HG03039 (cell line): Measurements from ENCODE around the gene SURF1.

ENCODE experiments used
- ATAC-seq: cut with Tn5 transposase; IDR thresholded peaks from one replicate; pipeline ENCODE4 v1.9.1; 2021; ENCODE audit warnings: mild to moderate bottlenecking, moderate library complexity; ENCODE audit not compliant: unreplicated experiment

SURF1 gene

DNA sequence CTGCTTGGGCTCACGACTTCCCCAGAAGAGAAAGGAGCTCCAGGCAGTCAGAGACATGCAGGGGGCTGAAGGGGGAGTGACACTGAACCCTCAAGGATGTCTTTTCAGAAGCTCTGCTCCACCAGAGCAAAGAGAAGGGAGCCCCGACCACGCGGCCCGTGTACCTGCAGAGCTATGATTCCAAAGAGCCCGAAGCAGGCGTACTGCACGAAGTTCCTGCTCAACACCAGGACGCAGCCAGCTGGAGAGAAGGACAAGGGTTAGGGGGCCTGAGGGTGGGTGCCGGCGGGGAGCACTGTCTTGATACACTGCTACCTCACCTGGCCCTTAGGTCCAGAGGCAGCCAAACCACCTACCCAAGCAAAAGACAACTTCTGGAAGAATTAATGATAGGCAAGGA, 10.1 kb upstream of the SURF1 start:
- no peak for ATAC-seq

DNA sequence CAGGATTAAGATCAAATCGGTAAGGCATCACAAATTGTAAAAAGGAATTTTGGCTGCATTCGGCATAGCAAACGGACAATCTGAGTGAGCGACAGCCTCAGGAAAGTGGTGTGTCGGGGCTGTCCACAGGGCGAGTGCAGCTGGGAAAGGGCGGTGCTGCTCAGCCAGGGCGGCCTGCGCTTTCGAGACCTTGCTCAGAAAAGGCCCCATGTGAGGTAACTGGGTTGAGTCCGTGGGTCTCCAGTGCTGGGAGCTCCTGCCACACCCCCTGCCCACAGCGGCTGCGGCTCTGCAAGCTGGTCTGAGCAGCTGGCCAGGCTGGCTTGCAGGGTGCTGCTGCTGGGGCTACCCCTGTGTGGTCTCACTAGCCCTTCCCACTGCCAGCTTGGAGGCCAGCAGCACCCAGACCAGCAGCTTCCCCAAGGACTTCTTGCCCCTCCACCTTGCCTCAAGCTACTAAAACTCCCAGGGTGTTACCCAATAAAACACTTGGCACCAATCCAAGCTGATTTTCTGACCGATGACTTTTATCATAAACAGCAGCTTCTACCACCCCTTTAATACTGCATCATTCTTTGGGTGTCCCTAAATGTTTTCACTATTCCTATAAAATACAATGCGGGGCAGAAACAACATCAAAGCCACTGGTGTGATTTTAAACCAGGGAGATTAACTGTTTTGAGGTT, 6.2 kb upstream of the SURF1 start:
- ATAC-seq, result no peak

GRCh38 chr9:133361507-133362092, 5.3 kb upstream of the SURF1 start:
- no peak for ATAC-seq

DNA sequence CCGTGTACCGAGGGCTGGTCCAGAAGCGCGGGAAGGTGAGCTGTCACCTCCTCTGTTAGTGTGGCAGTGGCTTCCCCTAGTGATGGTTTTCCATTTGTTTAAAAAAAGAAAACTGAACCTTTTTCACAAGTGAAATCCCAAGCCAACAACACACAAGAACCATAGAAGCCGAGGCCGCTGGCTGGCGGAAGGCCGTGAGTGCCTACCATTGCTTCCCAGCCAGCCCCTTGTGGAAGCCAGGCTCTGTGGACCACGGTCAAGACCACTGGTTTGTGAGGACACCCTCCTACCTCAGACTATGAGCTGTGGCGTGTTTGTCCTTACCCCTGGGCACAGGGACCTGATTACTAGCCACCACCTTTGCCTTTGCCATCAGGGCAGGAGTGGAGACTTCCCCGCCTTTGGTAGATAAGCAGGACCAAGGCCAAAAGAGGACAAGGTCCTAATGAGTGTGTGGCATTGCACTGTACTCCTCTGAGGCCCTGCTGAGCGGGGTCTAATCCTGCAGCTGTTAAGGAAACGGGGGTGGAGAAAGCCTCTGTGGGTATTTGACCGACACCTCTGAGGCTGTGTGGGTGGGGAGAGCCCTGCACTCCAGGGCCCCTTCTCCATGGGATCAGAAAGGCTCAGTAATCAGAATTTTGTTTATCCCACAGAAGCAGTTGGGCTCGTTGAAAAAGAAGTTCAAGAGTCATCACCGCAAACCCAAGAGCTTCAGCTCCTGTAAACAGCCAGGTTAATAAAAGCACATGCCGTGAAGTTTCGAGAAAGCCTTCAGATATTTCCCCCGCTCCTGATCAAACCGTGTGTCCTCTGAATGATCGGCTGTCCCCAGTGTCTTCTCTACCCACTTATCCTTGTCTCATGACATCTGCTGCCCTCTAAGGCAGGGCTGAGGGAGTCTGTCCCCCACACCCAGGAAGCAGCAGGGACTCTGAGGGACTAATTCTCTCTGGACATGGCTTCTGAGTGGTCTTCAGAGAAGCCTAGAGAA, 4.4 kb upstream of the SURF1 start:
- no peak for ATAC-seq

- no peak for ATAC-seq
Observed at GRCh38 chr9:133359399-133360175, 3.3 kb upstream of the SURF1 start.

DNA sequence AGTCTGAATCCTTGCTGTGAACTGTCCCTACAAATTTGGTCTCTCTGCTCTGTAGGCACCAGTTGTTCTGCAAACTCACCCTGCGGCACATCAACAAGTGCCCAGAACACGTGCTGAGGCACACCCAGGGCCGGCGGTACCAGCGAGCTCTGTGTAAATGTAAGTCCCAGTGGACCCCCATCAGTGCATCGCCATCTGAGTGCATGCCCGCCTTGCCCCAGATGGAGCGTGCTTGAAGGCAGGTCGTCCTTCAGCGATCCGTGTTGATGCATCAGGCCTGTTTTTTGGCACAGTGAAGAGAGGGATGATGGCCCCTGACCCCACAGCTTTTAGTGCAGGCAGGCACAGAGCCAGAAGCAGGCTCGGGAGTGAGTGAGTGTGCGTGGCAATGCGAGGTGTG, 1.4 kb upstream of the SURF1 start:
- ATAC-seq, result no peak

DNA sequence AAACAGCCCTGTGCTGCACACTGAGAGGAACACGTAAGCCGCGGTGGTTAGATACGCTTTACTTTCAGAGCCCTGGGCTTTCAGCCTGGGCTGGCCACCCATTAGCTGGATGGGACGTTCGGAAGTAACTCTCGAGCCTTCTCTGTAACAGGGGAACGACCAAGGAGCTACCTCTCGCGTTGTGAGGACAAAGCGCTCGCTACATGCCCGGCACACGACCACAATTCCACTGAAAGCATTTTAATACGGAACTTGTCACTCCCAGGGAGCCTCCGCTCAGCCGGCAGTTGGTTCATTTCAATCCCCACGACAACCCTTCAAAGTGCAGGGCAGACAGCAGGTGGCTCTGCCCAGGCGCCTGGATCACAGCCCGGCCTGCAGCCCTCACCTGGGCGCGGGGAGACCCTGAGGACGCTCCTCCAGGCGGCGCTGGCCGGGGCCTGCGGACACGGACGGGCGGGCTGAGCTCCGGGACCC, 368 bp downstream of the SURF1 start:
- ATAC-seq, result peak; percentile 24

DNA sequence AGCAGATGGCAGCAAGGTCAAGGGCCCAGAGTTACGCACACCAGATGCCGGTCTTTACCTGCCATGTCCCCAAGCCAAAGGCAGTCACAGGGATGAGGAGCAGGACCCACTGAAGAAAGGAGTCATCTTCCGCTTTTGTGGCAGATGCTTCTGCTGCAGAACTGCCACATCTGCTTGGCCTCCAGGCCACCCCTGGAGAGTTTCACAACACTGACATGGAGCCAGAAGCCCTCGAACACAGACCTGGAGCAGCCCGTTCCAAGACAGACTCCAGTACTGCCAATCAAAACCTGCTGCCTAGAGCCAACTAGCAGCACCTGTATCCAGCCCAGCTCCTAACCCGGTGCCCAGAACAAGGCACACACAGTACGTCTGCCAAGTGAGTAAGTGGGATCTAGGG, 1.5 kb downstream of the SURF1 start:
- no peak for ATAC-seq

- no peak for ATAC-seq
Observed at GRCh38 chr9:133353548-133353947, 2.7 kb downstream of the SURF1 start.

GRCh38 chr9:133352635-133353340, 3.5 kb downstream of the SURF1 start:
- ATAC-seq, result no peak

DNA sequence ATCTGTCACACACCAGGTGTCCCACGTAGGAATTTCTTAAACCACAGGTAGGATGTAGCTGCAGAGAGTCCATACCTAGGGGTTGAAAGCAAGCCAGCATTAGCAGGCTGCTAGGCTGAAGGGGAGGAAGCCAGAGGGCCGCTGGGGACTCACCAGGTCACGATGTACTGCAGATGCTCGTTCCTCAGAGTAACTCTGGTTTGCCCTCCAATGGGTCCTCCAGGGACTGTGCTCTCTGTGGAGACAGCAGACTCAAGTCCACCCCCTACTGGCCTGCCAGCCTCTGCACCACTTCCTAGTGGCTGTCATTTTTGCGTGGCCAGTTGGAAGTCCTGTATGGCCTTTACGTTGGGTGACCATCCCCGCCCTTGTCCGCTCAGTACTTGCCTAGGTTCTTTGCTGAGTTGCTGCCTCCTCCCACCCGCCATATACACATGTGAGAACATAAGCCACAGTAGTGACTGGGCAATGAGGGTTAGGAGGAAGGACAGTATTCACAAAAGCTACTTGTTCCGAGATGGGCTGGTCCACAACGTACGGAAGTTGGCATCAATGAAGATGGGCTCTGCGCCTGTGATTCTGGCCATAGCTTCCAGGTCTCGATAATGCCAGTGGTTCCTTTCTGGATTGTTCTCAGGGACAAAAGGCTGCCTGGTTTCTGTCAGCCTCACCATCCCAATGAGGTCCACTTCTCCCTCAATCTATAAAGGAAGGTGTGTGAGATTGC, 4.2 kb downstream of the SURF1 start:
- no peak for ATAC-seq

GRCh38 chr9:133351526-133351907, 4.8 kb downstream of the SURF1 start:
- no peak for ATAC-seq

DNA sequence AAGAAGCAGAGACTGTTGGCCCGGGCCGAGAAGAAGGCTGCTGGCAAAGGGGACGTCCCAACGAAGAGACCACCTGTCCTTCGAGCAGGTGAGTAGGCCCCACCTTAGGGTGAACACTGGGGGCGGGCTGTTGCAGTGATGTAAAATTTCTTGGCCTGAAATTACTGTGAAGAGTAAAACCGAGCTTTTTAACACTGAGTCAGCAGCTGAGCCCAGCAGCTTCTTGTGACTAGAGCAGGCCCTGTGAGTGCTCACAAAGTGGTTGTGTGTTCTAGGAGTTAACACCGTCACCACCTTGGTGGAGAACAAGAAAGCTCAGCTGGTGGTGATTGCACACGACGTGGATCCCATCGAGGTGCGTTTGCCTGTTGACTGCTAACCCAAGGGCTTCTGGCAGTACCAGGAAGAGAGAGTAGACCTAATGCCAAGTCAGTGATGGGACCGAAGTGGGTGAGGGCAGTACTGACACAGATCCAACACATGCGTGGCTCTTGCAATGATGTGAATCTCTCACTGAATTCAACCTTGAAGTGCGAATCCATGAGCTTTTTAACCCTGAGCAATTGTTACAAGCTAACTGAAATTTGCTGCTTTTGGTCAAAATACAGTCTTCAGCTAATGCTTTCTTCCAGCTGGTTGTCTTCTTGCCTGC, 6.2 kb downstream of the SURF1 start:
- no peak for ATAC-seq

- ATAC-seq, result no peak
Observed at GRCh38 chr9:133348718-133349573, 7.3 kb downstream of the SURF1 start.

DNA sequence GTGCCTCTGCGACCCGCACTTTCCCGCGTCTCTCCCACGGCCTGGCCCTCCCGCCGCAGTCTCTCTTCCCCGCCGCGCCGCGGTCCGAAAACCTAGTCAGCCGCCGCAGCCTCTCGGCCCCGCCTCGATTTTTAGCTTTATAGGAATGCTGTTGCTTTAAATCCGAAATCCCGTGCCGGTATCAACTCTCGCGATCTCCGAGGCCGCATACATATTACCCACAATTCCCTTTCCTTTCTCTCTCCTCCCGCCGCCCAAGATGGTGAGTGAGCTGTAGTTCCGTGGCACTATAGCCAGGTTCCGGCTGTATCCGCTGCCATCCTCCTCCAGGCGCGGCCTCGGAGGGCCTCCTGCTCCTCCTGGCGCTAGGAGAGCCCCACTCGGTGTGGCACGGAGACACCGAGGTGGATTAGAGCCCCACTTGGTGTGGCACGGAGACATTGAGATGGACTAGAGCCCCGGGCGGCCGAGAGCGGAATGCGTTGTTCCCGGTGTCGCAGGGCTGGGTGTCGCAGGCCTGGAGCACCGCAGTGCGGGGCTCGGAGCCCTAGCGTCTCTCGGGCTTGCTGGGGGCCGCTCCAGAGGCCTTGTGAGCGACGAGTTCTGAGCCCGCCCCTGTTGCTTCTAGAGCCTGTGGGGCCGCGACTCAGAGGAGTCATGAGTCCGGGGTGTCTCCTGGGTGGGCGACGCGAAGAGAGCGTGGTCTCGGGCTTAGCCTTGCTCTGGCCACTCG, 8.1 kb downstream of the SURF1 start, which contains the start of the genes MED22 and RPL7A:
TSS of gene MED22 (minus strand) at position 147 of the 733 bp plus-strand sequence. CDS start 1,469 bp downstream, outside the sequence.
TSS of gene RPL7A (plus strand) at position 234 of the 733 bp plus-strand sequence. CDS start at position 260, 26 bp downstream.
- ATAC-seq, result no peak

DNA sequence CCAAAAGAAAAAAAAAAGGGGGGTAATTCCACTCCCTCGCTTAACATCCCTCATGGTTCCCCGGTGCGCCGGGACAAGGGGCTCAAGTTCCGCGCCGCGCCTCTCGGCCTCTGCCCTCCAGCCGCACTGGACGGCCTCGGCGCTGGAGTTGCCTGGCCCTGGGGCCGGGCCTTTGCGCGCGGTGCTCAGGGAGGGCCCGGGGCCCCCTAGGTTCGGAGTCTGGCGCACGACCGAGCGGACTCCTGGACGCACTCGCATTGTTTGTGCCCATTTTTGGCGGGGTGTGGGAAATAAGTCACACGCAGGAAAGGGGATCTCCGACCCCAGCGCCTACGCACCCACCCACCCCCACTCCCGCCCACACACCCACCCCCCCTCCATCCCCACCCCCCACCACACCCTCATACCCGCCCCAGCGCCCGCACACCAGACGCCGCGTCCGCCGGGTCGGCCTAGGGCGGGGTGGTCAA, 8.7 kb downstream of the SURF1 start:
- ATAC-seq, result no peak
